Coronary artery (tissue), 2 donors: ENCODE data around the gene CALHM6.

Source experiments
- DNase-seq: peaks from one replicate; pipeline ENCODE4 v3.0.0-alpha.2; 2017; ENCODE audit warnings: low spot score
- H3K27ac ChIP-seq, 2 donors: fragments of 200-600 bp; sonication (generic); one replicate each; pipeline ENCODE4 v1.5.1; 2016 to 2019
- H3K4me3 ChIP-seq: fragments of 200-600 bp; sonication (generic); 2 replicates; pipeline ENCODE4 v1.5.1; 2016; ENCODE audit warnings: mild to moderate bottlenecking, moderate library complexity
- CTCF ChIP-seq: fragments of 200-600 bp; sonication (generic); IDR thresholded peaks from one replicate; pipeline ENCODE4 v1.5.1; 2019; ENCODE audit warnings: antibody characterized with exemption

CALHM6 gene

GRCh38 chr6:116511424-116512110 is 50.4 kb downstream of the CALHM6 start, which contains the start of gene CALHM5:
Gene CALHM5, plus strand, starts transcription at chr6:116511639. Its CDS starts 58 bp downstream, at chr6:116511697.
- DNase-seq, result peak; percentile 80
- H3K4me3 ChIP-seq, result peak within 1 kb of the TSS; percentile 72
- peak within 1 kb of the TSS; percentile 77 to 89 for H3K27ac ChIP-seq
- TF ChIP-seq CTCF, result peak; percentile 70

- peak overlapping the region; percentile 72 for H3K4me3 ChIP-seq
- TF ChIP-seq CTCF, result no peak
- DNase-seq, result no peak
- H3K27ac ChIP-seq, result peak overlapping the region; percentile 77 to 89
Observed at GRCh38 chr6:116512111-116512559, 51.0 kb downstream of the CALHM6 start.

GRCh38 chr6:116512734-116513133 is 51.6 kb downstream of the CALHM6 start:
- no peak for DNase-seq
- Histone ChIP-seq H3K27ac (peak overlapping the region; percentile 77 to 89), H3K4me3 (peak overlapping the region; percentile 72)
- TF ChIP-seq CTCF, result no peak
